GM12878 (cell line): ENCODE data around the gene OR2AE1. TPM values are rescaled to one million over a fixed set of nuclear protein-coding genes. Genes with fewer than 3 reads are reported as not detected.

Source experiments
- ATAC-seq: fragments of 200-7000 bp; cut with Tn5 transposase; 3 replicates; pipeline ENCODE4 v1.9.1; 2020; ENCODE audit warnings: mild to moderate bottlenecking, moderate library complexity
- BruUV-seq: library from RNA; stranded (reverse); fragments of 400-500 nt; replicated peaks from 2 replicates; lab custom pipeline; 2021; lab: Mats Ljungman, UMichigan
- CTCF ChIA-PET: fragments of 300-600 bp; sonication (Branson Sonifier 250); formaldehyde crosslinking; extraction: SDS; loops from one replicate; lab custom pipeline; 2021; ENCODE audit warnings: inconsistent platforms; lab: Yijun Ruan, JAX
- POLR2A ChIA-PET: fragments of 350-600 bp; formaldehyde crosslinking; extraction: SDS; loops from one replicate; lab custom pipeline; 2021; ENCODE audit warnings: inconsistent platforms; lab: Charles Lee
- RAD21 ChIA-PET: fragments of 300-600 bp; sonication (Branson Sonifier 250); formaldehyde crosslinking; loops from one replicate; lab custom pipeline; 2023; ENCODE audit warnings: antibody characterized with exemption; ENCODE audit not compliant: unreplicated experiment; lab: Charles Lee
- SMC1A ChIA-PET: fragments of 300-600 bp; sonication (Branson Sonifier 250); formaldehyde crosslinking; loops from one replicate; lab custom pipeline; 2023; ENCODE audit not compliant: unreplicated experiment, uncharacterized antibody; lab: Charles Lee
- DNase-seq: peaks from one replicate; pipeline ENCODE4 v3.0.0-alpha.2; 2011; ENCODE audit warnings: low read depth, low spot score
- FAIRE-seq: peaks from 3 replicates; lab custom pipeline; 2011; peaks lifted over from hg19 to GRCh38; lab: Jason Lieb, UNC
- H2AFZ ChIP-seq: 2 replicates; pipeline ENCODE4 v1.6.0; 2011; ENCODE audit warnings: low read depth, low read length, control low read depth; ENCODE audit not compliant: control insufficient read depth
- H3K27ac ChIP-seq: 2 replicates; pipeline ENCODE4 v1.5.1; 2011; ENCODE audit warnings: control low read depth; ENCODE audit not compliant: control insufficient read depth, insufficient read depth
- H3K27me3 ChIP-seq, 2 experiments: replicated peaks in 1 of 2; 2 replicates each; pipeline versions ENCODE4 v1.6.0 to v1.6.1; 2011; ENCODE audit warnings: low read length in 1 of 2; ENCODE audit not compliant: control insufficient read depth in 2 of 2, insufficient read depth in 2 of 2
- H3K36me3 ChIP-seq, 2 experiments: 2 replicates each; pipeline ENCODE4 v1.5.1; 2011; ENCODE audit warnings: low read length in 1 of 2; ENCODE audit not compliant: control insufficient read depth in 2 of 2, insufficient read depth in 2 of 2
- H3K4me1 ChIP-seq: 2 replicates; pipeline ENCODE4 v1.6.1; 2011; ENCODE audit warnings: mild to moderate bottlenecking, low read length, moderate library complexity, mixed read lengths; ENCODE audit not compliant: control insufficient read depth, insufficient read depth
- H3K4me2 ChIP-seq: 2 replicates; pipeline ENCODE4 v1.6.0; 2011; ENCODE audit warnings: control low read depth; ENCODE audit not compliant: control insufficient read depth, insufficient read depth
- H3K4me3 ChIP-seq: fragments of 200-600 bp; sonication (generic); 2 replicates; pipeline ENCODE4 v1.5.1; 2016
- H3K79me2 ChIP-seq: 2 replicates; pipeline ENCODE4 v1.6.0; 2011; ENCODE audit warnings: low read length; ENCODE audit not compliant: control insufficient read depth, insufficient read depth
- H3K9ac ChIP-seq: 2 replicates; pipeline ENCODE4 v1.8.0; 2011; ENCODE audit warnings: low read length, control low read depth, mixed read lengths; ENCODE audit not compliant: control insufficient read depth, insufficient read depth
- H3K9me3 ChIP-seq: replicated peaks from 3 replicates; pipeline ENCODE4 v1.5.1; 2011; ENCODE audit warnings: mild to moderate bottlenecking, low read length; ENCODE audit not compliant: control insufficient read depth, insufficient read depth
- H4K20me1 ChIP-seq: 2 replicates; pipeline ENCODE4 v1.6.0; 2011; ENCODE audit not compliant: control insufficient read depth, insufficient read depth
- ASH2L ChIP-seq: fragments of 300-600, 200-600 bp; sonication (generic); IDR thresholded peaks from 2 replicates; pipeline ENCODE4 v1.6.1; 2017; ENCODE audit warnings: low read depth, mild to moderate bottlenecking, borderline replicate concordance
- BCLAF1 ChIP-seq: fragments of 450-650 bp; IDR thresholded peaks from 2 replicates; pipeline ENCODE4 v1.6.1; 2017; ENCODE audit warnings: antibody characterized with exemption, mild to moderate bottlenecking, moderate library complexity
- E4F1 ChIP-seq: fragments of 450-650 bp; IDR thresholded peaks from 2 replicates; pipeline ENCODE4 v1.6.1; 2018; ENCODE audit warnings: borderline replicate concordance, mild to moderate bottlenecking; ENCODE audit not compliant: partially characterized antibody
- HDAC6 ChIP-seq: fragments of 200-600 bp; sonication (generic); IDR thresholded peaks from one replicate; pipeline ENCODE4 v1.8.0; 2017; ENCODE audit warnings: antibody characterized with exemption; ENCODE audit not compliant: unreplicated experiment
- HSF1 ChIP-seq: fragments of 150-350 bp; IDR thresholded peaks from 2 replicates; pipeline ENCODE4 v1.6.1; 2014; ENCODE audit warnings: mild to moderate bottlenecking, low read depth, low read length
- KDM1A ChIP-seq: fragments of 200-600 bp; sonication (generic); IDR thresholded peaks from 2 replicates; pipeline ENCODE4 v1.6.1; 2016; ENCODE audit warnings: borderline replicate concordance
- MTA3 ChIP-seq: IDR thresholded peaks from 2 replicates; pipeline ENCODE4 v1.6.1; 2012; ENCODE audit warnings: low read length, inconsistent platforms, borderline replicate concordance
- NBN ChIP-seq: fragments of 450-650 bp; IDR thresholded peaks from 2 replicates; pipeline ENCODE4 v1.6.1; 2016
- RB1 ChIP-seq: fragments of 450-650 bp; formaldehyde crosslinking; IDR thresholded peaks from 2 replicates; pipeline ENCODE4 v1.6.1; 2017; ENCODE audit warnings: mild to moderate bottlenecking, borderline replicate concordance
- SIN3A ChIP-seq: IDR thresholded peaks from 2 replicates; pipeline ENCODE4 v1.6.1; 2012; ENCODE audit warnings: low read depth, low read length, improper control_type of control experiment
- SIX5 ChIP-seq: IDR thresholded peaks from 2 replicates; pipeline ENCODE4 v1.6.1; 2011; ENCODE audit warnings: mild to moderate bottlenecking, low read depth, low read length, moderate library complexity; ENCODE audit not compliant: severe bottlenecking
- SP1 ChIP-seq: IDR thresholded peaks from one replicate; pipeline ENCODE4 v1.6.1; 2011; ENCODE audit warnings: low read depth, low read length
- SRF ChIP-seq, 2 experiments: IDR thresholded peaks; 2 replicates each; pipeline ENCODE4 v1.6.1; 2011; ENCODE audit warnings: low read depth in 2 of 2, low read length in 2 of 2, mild to moderate bottlenecking in 1 of 2, moderate library complexity in 1 of 2
- USF1 ChIP-seq: IDR thresholded peaks from 2 replicates; pipeline ENCODE4 v1.6.1; 2011; ENCODE audit warnings: borderline replicate concordance, low read depth, mild to moderate bottlenecking, moderate library complexity, mixed read lengths, low read length; ENCODE audit not compliant: insufficient read depth; ENCODE audit errors: extremely low read length
- ZNF384 ChIP-seq: IDR thresholded peaks from 2 replicates; pipeline ENCODE4 v1.6.1; 2012; ENCODE audit warnings: low read depth, mild to moderate bottlenecking, low read length, improper control_type of control experiment, borderline replicate concordance
- WGBS: methylation state at CpG from one replicate; pipeline ENCODE4 v1.1.6; 2016; ENCODE audit warnings: low lambda C conversion rate; ENCODE audit not compliant: insufficient replicate concordance, insufficient coverage; ENCODE audit errors: missing lambda C conversion rate; 5-methylcytosine and 5-hydroxymethylcytosine counted together
- in situ Hi-C: fragments of 300-500 bp; cut with MboI; formaldehyde crosslinking; loops from 9 replicates; pipeline ENCODE4 v1.14.3; 2018; ENCODE audit warnings: mixed read lengths
- intact Hi-C: fragments of 100-400 bp; cut with micrococcal nuclease; formaldehyde crosslinking; loops from one replicate; pipeline ENCODE4 v1.14.2; 2022; ENCODE audit not compliant: unreplicated experiment
- polyA plus RNA-seq, 11 experiments: library from polyadenylated mRNA; depleted of rRNA in 4 of 11; unstranded in 6 of 11; stranded (reverse) in 5 of 11; fragments of >200 nt; fragmentation: Nextera tagmentation in 4 of 11; fragmentation: Illumina TruSeq in 1 of 11; extraction: Ambion mirVana in 4 of 11; extraction: Trizol in 1 of 11; gene quantifications; 1 replicate in 1 of 11; 2 replicates in 10 of 11; pipeline versions ENCODE4 v1.2.1 to v1.2.3, GENCODE V29; 2011 to 2016; ENCODE audit warnings: inconsistent platforms in 2 of 11, missing spikeins in 2 of 11, low read depth in 1 of 11
- total RNA-seq, 4 experiments: library from RNA; depleted of rRNA in 3 of 4; stranded (reverse); fragments of >200 nt in 3 of 4; fragmentation: Illumina TruSeq in 1 of 4; extraction: Trizol in 1 of 4; gene quantifications; 2 replicates each; pipeline versions ENCODE4 v1.2.1 to v1.2.3, GENCODE V29; 2013 to 2021

The OR2AE1 gene
- total and polyA plus RNA-seq, 10 of the 15 experiments (the other 5 are each of a cell fraction or from before 2014, with no cell fraction given), result 0.05 to 0.34 (median 0.18) TPM; not detected in 4

GRCh38 chr7:99834382-99834781 lies 42.5 kb downstream of the OR2AE1 start:
- no peak overlapping the region for H3K9ac ChIP-seq
- H3K27me3 ChIP-seq, result no peaks in the 10 kb centered on the region
- FAIRE-seq, result no peak
- intact Hi-C loops (no loop called here), in situ Hi-C loops (no loop called here)
- no peak overlapping the region for H3K4me3 ChIP-seq
- ChIA-PET CTCF (no interaction called here), RAD21 (no interaction called here), POLR2A (no interaction called here), SMC1A (no interaction called here)
- no peak overlapping the region for H3K4me2 ChIP-seq
- no peak for DNase-seq
- H4K20me1 ChIP-seq, result no peaks in the 10 kb centered on the region
- H3K36me3 ChIP-seq, result no peaks in the 10 kb centered on the region
- no peak for ATAC-seq
- no peak overlapping the region for H3K27ac ChIP-seq
- no peaks in the 10 kb centered on the region for H3K79me2 ChIP-seq
- no peaks in the 10 kb centered on the region for H3K4me1 ChIP-seq
- no TSS peak for BruUV-seq
- H3K9me3 ChIP-seq, result no peaks in the 10 kb centered on the region
- 96% methylated on average over 2 of the region's 2 CpGs for WGBS
- TF ChIP-seq MTA3 (no peak), HDAC6 (no peak), SP1 (no peak), HSF1 (no peak), ZNF384 (no peak), NBN (no peak), SIN3A (no peak), RB1 (no peak), SIX5 (no peak), SRF (IDR thresholded peaks at IDR 0.05; ENCODE audit: low read depth in 2 of 2, low read length in 2 of 2) (no peak), USF1 (no peak), ASH2L (no peak), BCLAF1 (no peak), E4F1 (no peak), KDM1A (no peak)
- no peak overlapping the region for H2AFZ ChIP-seq
